Stromal cell of bone marrow (primary cell): ENCODE data around the gene HINT1.
A peak's percentile ranks its signal among the peaks of the same experiment; 100 is the strongest.
"Not testable (repeated sequence)": the region's sequence is repeated elsewhere in the genome, so short reads cannot be mapped to it uniquely, and the experiment has no call there.

ENCODE experiments used
- DNase-seq: peaks from one replicate; pipeline ENCODE4 v3.0.0-alpha.2; 2012; ENCODE audit warnings: low read depth

The HINT1 gene

DNA sequence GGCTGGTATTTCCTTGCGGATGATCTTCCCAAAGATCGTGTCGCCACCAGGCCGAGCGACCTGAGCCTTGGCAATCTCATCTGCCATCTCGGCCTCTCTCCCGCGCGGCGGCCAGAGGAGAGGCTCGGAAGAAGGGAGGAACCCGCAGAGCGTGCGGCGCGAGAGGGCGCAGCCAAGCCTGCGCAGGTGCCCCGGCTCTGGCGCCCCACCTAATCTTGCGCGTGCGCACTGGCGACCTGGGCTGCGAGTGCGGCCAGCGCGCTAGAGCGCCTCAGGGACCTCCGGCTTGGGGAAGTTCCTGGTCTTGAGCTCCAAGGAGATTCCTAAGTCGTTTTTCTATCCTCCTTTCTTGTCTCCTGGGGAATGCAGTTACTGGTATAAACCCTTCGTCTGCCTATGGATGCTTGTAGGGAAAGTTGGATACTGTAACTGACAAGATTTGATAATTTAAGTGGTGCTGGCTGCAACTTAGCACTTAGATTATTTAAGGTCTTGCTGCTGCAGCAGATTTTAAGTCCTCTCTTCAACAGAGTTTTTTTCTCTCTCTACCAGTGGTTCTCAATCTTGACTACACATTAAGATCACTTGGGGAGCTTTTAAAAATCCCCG lies at the start of gene HINT1:
HINT1 (minus strand) TSS at position 138 of the 609 bp plus-strand sequence; CDS start at position 87, 51 bp downstream.
- DNase-seq, result peak; percentile 67

- no peak for DNase-seq
Measured at GRCh38 chr5:131214609-131215227, 49.7 kb upstream of the HINT1 start.

DNA sequence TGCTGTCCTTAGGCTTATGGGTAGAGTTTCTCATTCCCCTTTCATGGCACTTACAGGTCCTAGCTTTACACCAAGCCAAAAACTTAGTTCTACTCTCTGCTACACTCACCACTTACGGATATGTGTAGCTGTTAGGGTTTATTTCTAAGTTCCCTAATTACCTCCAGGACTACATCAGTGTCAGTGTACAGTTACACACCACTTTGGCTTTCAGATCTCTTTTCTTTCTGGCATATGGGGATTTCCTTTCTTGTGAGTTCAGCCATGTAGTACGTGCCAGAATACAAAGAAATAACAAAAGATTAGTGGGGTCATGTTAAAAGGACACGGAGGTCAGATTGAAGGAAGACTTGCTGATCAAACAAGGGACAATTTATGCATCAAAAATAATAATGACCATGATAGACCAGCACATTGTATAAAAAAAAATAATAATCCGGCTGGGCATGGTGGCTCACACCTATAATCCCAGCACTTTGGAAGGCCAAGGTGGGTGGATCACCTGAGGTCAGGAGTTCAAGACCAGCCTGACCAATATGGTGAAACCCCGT lies 47.5 kb upstream of the HINT1 start:
- no peak for DNase-seq

DNA sequence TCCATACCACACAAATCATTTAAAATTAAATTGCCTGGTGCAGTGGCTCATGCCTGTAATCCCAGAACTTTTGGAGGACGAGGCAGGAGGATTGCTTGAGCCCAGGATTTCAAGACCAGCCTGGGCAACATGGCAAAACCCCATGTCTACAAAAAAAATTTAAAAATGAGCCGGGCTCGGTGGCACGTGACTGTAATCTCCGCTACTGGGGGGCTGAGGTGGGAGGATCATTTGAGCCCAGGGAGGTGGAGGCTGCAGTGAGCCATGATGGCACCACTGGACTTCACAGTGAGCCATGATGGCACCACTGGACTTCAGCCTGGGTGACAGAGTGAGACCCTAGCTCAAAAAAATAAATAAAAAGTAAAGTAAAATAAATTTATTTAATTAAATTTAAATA lies 46.6 kb upstream of the HINT1 start:
- DNase-seq, result no peak

GRCh38 chr5:131210151-131210510 lies 45.1 kb upstream of the HINT1 start:
- no peak for DNase-seq

GRCh38 chr5:131209506-131210150 lies 44.6 kb upstream of the HINT1 start:
- no peak for DNase-seq

- no peak for DNase-seq
Measured at GRCh38 chr5:131209175-131209505, 44.1 kb upstream of the HINT1 start.

GRCh38 chr5:131206772-131207171 lies 41.7 kb upstream of the HINT1 start:
- DNase-seq, result no peak

DNA sequence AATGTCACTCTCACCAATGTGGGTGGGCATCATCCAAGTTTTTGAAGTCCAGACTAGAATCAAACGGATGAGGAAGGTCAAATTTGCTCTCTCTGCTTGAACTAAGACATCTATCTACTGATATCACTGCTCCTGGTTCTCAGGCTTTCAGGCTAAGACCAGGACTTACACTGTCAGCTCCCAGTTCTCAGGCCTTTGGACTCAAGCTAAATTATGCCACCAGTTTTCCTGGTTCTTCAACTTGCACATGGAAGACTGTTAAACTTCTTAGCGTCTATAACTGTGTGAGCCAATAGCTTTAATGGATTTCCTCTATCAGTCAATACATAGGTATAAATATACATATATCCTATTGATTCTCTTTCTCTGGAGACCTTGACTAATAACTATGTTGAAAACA lies 41.0 kb upstream of the HINT1 start:
- DNase-seq, result no peak

DNA sequence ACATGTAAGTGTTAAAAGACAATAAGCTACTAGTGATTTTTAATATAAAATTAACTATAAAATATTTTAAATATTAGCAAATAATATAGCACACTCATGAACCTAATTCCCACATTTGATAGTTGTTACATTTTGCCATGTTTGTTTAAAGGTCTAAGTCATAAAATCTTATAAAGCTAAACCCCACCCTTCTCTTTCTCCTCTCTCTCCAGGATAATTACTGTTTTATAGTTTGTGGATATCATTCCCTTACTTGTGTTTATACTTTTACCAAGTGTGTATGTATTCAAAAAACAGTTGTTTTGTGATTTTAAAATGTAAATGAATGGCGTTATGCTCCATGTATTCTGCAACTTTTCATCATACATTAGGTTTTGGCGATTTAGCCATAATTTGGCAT lies 39.9 kb upstream of the HINT1 start:
- no peak for DNase-seq

GRCh38 chr5:131200560-131200959 lies 35.5 kb upstream of the HINT1 start:
- DNase-seq, result no peak

DNA sequence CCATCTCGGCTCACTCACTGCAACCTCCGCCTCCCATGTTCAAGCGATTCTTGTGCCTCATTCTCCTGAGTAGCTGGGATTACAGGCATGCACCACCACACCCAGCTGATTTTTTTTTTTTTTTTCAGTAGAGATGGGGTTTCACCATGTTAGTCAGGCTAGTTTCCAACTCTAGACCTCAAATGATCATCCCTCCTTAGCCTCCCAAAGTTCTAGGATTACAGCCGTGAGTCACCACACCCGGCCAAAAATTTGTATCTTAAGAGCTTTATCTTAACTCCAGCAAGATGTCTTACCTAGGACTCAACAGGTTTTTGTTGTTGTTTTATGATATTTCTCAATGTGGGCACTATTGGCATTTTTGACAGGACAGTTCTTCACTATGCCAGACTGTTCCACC lies 33.6 kb upstream of the HINT1 start:
- DNase-seq, result peak; percentile 52

GRCh38 chr5:131196331-131196730 lies 31.3 kb upstream of the HINT1 start:
- no peak for DNase-seq

- no peak for DNase-seq
Measured at GRCh38 chr5:131195696-131196095, 30.6 kb upstream of the HINT1 start.

GRCh38 chr5:131194725-131195124 lies 29.7 kb upstream of the HINT1 start:
- no peak for DNase-seq

DNA sequence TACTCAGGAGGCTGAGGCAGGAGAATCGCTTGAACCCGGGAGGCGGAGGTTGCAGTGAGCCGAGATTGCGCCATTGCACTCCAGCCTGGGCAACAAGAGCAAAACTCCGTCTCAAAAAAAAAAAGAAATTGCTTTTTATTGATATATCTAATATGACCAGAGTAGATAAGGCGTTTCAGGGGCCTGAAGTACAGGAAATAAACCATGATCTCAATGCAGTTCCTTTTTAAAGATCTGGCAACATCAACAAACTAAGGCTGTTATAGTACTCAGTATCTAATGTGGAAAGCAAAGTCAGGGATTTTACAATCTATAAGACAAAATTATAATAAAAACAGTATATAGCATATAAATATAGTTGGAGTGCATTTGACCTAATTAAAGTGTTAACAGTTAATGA lies 28.8 kb upstream of the HINT1 start:
- DNase-seq, result not testable (repeated sequence)

GRCh38 chr5:131193106-131193505 lies 28.1 kb upstream of the HINT1 start:
- DNase-seq, result no peak

DNA sequence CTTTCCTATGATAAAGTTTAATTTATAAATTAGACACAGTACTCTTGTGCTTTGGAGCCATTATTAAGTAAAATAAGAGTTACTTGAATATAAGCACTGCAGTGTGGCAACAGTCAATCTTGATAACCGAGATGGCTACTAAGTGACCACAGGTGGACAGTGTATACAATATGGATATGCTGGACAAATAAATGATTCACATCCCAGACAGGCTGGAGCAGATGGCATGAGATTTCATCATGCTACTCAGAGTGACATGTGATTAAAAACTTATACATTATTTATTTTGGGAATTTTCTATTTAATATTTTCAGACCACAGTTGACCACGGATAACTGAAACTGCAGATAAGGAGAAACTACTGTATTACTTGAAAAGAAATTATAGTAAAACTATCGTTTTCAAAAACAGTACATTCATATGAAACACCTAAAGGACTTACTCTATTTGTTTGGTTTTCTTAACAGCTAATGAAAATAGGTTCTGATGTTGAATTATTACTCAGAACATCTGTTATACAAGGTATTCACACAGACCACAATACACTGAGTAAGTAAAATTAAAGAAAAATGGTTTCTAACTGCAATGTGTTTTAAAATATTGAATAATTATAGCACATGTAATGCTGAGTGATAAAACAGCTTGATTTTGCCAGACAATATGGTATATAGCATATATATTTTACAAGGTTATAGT lies 21.7 kb upstream of the HINT1 start:
- DNase-seq, result no peak

DNA sequence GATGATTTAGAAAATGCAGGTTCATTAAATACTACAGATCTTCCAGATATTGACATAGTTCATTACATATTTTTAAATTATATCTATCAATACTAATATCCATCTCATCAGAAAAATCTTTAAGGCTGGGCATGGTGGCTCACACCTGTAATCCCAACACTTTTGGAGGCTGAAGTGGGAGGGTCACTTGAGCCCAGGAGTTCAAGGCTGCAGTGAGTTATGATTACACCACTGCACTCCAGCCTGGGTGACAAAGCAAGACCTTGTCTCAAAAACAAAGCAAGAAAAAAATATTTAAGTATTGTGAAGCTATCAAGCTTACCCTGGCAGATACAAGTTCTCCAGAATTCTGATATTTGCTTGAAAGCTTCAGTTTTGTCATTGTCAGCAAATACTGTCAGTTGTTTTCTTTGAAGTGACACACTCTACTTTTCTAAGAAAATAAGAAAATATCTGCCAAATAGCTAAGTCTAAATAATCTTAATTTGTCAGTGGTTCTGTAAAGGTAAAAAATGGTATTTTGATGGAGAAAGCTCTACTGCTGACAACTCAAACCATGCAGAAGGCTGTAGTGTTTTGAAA lies 20.6 kb upstream of the HINT1 start:
- no peak for DNase-seq

DNA sequence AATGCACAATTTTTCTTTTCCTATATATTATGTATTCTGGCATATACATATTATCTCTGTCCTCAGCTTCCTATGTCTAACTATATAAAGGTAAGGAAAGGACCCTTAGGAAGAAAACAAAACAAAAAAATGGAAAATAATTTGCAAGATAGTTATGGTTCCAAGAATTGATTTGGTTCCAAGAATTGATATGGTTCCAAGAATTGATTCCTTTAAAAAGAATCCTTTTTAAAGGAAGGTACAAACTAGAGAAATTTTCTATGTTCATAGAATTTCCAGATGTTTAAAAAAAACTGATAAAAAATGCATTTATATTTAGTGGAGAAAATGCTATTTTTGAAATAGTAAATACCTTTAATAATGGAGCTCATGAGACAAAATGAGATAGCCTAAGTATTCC lies 17.8 kb upstream of the HINT1 start:
- no peak for DNase-seq

- no peak for DNase-seq
Measured at GRCh38 chr5:131180407-131180806, 15.4 kb upstream of the HINT1 start.

DNA sequence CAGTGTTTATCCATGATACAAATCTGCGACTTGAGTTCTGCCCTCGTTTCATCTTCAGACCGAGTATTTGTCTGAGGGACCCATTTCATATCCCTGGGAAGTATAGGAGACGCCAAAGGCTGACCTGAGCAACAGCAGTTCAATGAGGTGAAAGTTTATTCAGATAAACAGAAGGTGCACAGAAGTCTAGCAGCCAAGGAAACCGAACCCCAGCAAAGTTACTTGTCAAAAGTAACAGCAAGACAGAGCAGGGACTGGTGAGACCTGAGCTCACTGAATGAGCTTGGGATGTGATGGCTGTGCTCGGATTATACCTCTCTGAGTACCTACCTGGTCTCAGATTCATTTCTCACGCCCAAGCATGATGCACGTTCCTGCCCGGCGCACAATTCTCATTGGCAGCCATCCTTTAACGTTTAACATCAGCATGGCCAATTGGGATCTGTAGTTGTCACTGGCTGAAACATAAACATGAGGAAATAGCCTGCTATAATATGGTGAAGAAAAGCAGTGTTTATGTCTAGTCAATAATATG lies 6.3 kb upstream of the HINT1 start:
- no peak for DNase-seq
